ENCODE results near the gene DCLK1. TPM values are rescaled to one million over a fixed set of nuclear protein-coding genes. Genes with fewer than 3 reads are reported as not detected.
"Not testable (repeated sequence)": the region's sequence is repeated elsewhere in the genome, so short reads cannot be mapped to it uniquely, and the experiment has no call there.

Gene DCLK1
- total RNA-seq, 1 experiment from 2014 or later = 1.4 TPM

- no TSS peak for BruUV-seq (replicated peaks)
- intact Hi-C loops (cut with micrococcal nuclease; ENCODE audit: unreplicated experiment) = no loop called here
These were observed 155.1 kb downstream of the DCLK1 start for GRCh38 chr13:35976126-35976525.

GRCh38 chr13:35966951-35967350, 164.2 kb downstream of the DCLK1 start:
- POLR2A ChIA-PET (ENCODE audit: unreplicated experiment) = not testable (repeated sequence)

More at GRCh38 chr13:35976126-35976525, 155.1 kb downstream of the DCLK1 start:
- no peaks in the 10 kb centered on the region for H3K79me2 ChIP-seq (ENCODE audit: low read depth)
- CTCF ChIA-PET = no interaction called here
- H3K9me2 ChIP-seq (ENCODE audit: insufficient read depth) = no peaks in the 10 kb centered on the region
- TF ChIP-seq CTCF (conservative IDR thresholded peaks at IDR 0.05) = no peak
- no peak for TF ChIP-seq EZH2 (IDR thresholded peaks at IDR 0.05; ENCODE audit: low read depth)
- H4K20me1 ChIP-seq (ENCODE audit: insufficient read depth) = no peaks in the 10 kb centered on the region
- no peak overlapping the region for H2AFZ ChIP-seq
- H3F3A ChIP-seq (ENCODE audit: insufficient read depth, low read depth) = no peaks in the 10 kb centered on the region
- H3K4me2 ChIP-seq = no peak overlapping the region
- no peaks in the 10 kb centered on the region for H3K9me3 ChIP-seq (ENCODE audit: insufficient read depth, low read depth)
- H3K36me3 ChIP-seq (ENCODE audit: low read depth) = no peaks in the 10 kb centered on the region
- no peak overlapping the region for H3K4me3 ChIP-seq
- DNase-seq = no peak
- no peak overlapping the region for H3K27ac ChIP-seq
- H3K4me1 ChIP-seq (replicated peaks; ENCODE audit: insufficient read depth) = no peaks in the 10 kb centered on the region
- POLR2A ChIA-PET (ENCODE audit: unreplicated experiment) = no interaction called here
- H3K27me3 ChIP-seq (ENCODE audit: insufficient read depth, low read depth) = no peaks in the 10 kb centered on the region

DNA sequence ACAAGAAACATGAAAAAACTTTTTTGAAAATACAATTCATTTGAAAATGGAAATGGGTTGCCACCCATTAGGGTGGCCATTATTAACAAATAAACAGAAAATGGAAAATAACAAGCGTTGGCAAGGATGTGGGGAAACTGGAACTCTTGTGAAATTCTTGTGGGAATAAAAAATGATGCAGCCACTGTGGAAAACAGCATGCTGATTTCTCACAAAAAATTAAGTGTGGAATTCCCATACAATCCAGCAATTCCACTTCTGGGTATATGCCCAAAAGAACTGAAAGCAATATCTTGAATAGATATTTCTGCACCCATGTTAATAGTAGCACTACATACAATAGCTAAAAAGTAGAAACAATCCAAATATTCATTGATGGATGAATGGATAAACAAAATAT, 165.2 kb downstream of the DCLK1 start:
- TF ChIP-seq CTCF (conservative IDR thresholded peaks at IDR 0.05) (no peak), EZH2 (IDR thresholded peaks at IDR 0.05; ENCODE audit: low read depth) (no peak)
- H3K27ac ChIP-seq = no peak overlapping the region
- H3K4me1 ChIP-seq (replicated peaks; ENCODE audit: insufficient read depth) = peaks cover 8% of the 10 kb centered on the region; the same call in 1 of the 2 replicates
- H3K4me2 ChIP-seq = no peak overlapping the region
- DNase-seq = no peak
- BruUV-seq (replicated peaks) = no TSS peak
- ChIA-PET POLR2A (ENCODE audit: unreplicated experiment) (no interaction called here), CTCF (interaction anchor here (0.7 kb wide), 1 partner anchor 28 kb away, joined by 15 read pairs; no protein-coding TSS in a partner anchor)
- H2AFZ ChIP-seq = no peak overlapping the region
- intact Hi-C loops (cut with micrococcal nuclease; ENCODE audit: unreplicated experiment) = no loop called here
- no peaks in the 10 kb centered on the region for H4K20me1 ChIP-seq (ENCODE audit: insufficient read depth)
- H3K36me3 ChIP-seq (ENCODE audit: low read depth) = no peaks in the 10 kb centered on the region
- no peaks in the 10 kb centered on the region for H3K79me2 ChIP-seq (ENCODE audit: low read depth)
- no peak overlapping the region for H3K4me3 ChIP-seq
- H3F3A ChIP-seq (ENCODE audit: insufficient read depth, low read depth) = no peaks in the 10 kb centered on the region
- H3K9me2 ChIP-seq (ENCODE audit: insufficient read depth) = no peaks in the 10 kb centered on the region
- no peaks in the 10 kb centered on the region for H3K9me3 ChIP-seq (ENCODE audit: insufficient read depth, low read depth)
- no peaks in the 10 kb centered on the region for H3K27me3 ChIP-seq (ENCODE audit: insufficient read depth, low read depth)

More at GRCh38 chr13:35966951-35967350, 164.2 kb downstream of the DCLK1 start:
- intact Hi-C loops (cut with micrococcal nuclease; ENCODE audit: unreplicated experiment); H3K79me2 ChIP-seq (ENCODE audit: low read depth); H3K36me3 ChIP-seq (ENCODE audit: low read depth); H3K9me2 ChIP-seq (ENCODE audit: insufficient read depth); H3K27ac ChIP-seq; BruUV-seq (replicated peaks); H3K27me3 ChIP-seq (ENCODE audit: insufficient read depth, low read depth); H3K4me1 ChIP-seq (replicated peaks; ENCODE audit: insufficient read depth); H3F3A ChIP-seq (ENCODE audit: insufficient read depth, low read depth); H4K20me1 ChIP-seq (ENCODE audit: insufficient read depth); H3K4me3 ChIP-seq; H3K9me3 ChIP-seq (ENCODE audit: insufficient read depth, low read depth); DNase-seq; CTCF ChIA-PET; H2AFZ ChIP-seq; H3K4me2 ChIP-seq: not testable (repeated sequence)
